ENCODE results near the gene PEA15. TPM values are rescaled to one million over a fixed set of nuclear protein-coding genes. Genes with fewer than 3 reads are reported as not detected.

PEA15 gene
- total RNA-seq, 2 experiments from 2014 or later: 29.3 to 32.5 TPM

DNA sequence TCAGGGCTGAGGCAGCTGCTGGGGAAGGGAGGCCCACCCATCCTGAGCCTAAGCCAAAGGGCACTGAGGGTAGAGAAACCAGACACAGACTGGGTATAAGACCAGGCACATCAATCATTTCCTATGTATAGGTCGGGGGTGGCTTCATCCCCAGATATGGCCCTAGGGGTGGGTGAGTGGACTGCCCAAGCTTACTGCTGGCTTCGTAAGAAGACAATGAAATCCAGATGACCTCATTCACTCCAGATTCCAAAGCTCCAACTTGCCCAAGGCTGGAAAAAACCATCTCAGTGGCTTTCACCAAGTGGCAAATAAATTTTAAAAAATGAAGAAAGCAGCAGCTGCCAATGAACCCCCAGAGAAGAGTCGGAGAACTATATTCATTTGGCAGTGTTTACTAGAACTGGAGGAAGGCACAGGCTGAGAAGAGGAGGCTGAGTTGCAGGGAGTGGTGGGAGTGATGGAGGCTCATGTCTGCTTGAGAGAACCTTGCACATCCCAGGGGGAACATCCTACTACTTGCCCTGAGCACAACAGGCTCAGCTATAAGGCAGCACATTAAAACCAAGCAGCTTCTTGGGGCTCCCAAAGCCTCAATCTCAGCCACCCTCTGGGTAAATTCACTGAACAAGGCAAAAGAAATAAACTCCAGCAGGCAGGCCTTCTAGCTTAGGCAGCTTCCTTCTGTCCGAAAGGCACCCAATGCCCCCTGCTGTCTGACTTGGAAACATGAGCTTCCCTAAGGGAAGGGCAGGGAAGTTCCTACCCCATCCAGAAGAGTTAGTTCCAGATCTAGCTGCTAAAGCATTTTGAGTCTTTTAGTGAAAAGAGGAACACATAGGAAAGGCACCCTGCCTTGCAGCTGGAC lies 14.1 kb downstream of the PEA15 start:
- no peak overlapping the region for H3K4me3 Mint-ChIP-seq
- DNase-seq: no peak
- POLR2A ChIA-PET: interaction anchor here (0.6 kb wide), 1 partner anchor 48 kb away, joined by 3 read pairs; no protein-coding TSS in a partner anchor
- no peaks in the 10 kb centered on the region for H3K4me1 Mint-ChIP-seq
- CTCF ChIA-PET: interaction anchor here (1.0 to 2.1 kb wide), 5 partner anchors 10 to 158 kb away, joined by 3 to 7 read pairs (median 3); no protein-coding TSS in a partner anchor
- no peak overlapping the region for H3K27ac Mint-ChIP-seq
- H3K27me3 Mint-ChIP-seq: no peaks in the 10 kb centered on the region
- H3K36me3 Mint-ChIP-seq (ENCODE audit: low read depth): peaks cover 51% of the 10 kb centered on the region
- no peaks in the 10 kb centered on the region for H3K9me3 Mint-ChIP-seq

DNA sequence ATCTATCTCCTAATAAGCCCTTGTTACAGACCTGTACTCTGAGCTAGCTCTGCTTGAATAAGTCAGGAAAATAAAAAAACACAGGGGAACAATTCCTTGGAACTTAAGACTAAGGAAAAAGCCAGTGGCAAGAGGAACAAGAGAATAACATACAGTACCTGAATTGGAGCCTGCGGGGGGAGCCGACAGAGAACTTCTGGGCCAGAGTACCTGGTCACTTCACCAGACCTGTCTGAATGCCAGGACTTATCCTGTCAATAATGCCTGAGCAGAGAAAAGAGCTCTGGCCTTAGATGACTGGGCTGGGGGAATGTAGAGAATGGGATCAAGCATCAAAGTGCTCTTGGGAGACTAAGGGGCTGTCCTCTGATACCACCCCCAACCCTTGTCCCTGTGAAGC lies 15.1 kb downstream of the PEA15 start:
- DNase-seq: no peak
- no peaks in the 10 kb centered on the region for H3K4me1 Mint-ChIP-seq
- H3K36me3 Mint-ChIP-seq (ENCODE audit: low read depth): peaks cover 48% of the 10 kb centered on the region
- POLR2A ChIA-PET: no interaction called here
- CTCF ChIA-PET: interaction anchor here (0.6 to 1.2 kb wide), 4 partner anchors 23 to 878 kb away, joined by 3 read pairs; no protein-coding TSS in a partner anchor
- no peak overlapping the region for H3K4me3 Mint-ChIP-seq
- H3K9me3 Mint-ChIP-seq: no peaks in the 10 kb centered on the region
- no peaks in the 10 kb centered on the region for H3K27me3 Mint-ChIP-seq
- H3K27ac Mint-ChIP-seq: no peak overlapping the region

DNA sequence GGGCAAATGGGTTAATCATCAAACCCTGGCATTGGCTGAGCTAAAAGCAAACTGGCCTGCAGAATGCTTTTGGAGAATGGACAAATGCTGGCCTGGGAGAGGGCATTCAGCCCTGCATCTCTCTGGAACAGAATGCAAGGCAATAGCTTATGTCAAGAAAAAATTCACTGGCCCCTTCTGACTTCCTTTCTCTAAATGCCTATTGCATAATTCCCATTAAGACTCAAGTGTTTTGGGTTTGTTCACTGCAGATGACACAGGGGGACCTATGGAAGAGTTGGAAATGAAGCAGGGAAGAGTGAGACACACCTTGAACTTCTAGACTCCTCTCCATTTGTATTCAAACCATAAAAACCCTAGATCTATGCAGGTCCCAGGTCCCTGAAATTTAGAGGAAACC lies 15.9 kb downstream of the PEA15 start:
- Mint-ChIP-seq H3K4me3 (no peak overlapping the region), H3K27me3 (no peaks in the 10 kb centered on the region), H3K36me3 (ENCODE audit: low read depth) (peaks cover 40% of the 10 kb centered on the region), H3K4me1 (no peaks in the 10 kb centered on the region), H3K9me3 (no peaks in the 10 kb centered on the region), H3K27ac (no peak overlapping the region)
- CTCF ChIA-PET: interaction anchor here (0.7 to 1.3 kb wide), 3 partner anchors 14 to 31 kb away, joined by 3 to 4 read pairs (median 3); no protein-coding TSS in a partner anchor
- POLR2A ChIA-PET: no interaction called here
- DNase-seq: no peak

DNA sequence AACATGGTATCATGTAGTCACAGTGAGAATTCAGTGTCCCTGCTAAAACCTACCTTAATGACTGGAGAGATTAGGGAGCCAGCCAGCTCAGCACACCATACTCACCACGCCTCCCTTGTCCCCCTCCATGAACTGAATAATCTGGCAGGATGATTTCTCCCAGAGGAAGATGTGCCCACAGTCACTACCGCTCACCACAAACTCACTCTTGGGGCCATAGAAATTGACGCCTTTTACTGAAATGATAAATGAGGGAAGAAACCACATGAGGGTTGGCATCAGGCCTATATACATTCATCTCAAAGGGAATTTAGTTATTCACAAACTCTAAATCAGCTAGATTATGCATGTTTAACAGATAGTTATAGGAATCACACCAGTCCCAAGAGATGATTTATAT lies 17.4 kb downstream of the PEA15 start:
- no peaks in the 10 kb centered on the region for H3K4me1 Mint-ChIP-seq
- H3K36me3 Mint-ChIP-seq (ENCODE audit: low read depth): peaks cover 39% of the 10 kb centered on the region
- no peaks in the 10 kb centered on the region for H3K9me3 Mint-ChIP-seq
- no peak overlapping the region for H3K27ac Mint-ChIP-seq
- no peak for DNase-seq
- no peak overlapping the region for H3K4me3 Mint-ChIP-seq
- CTCF ChIA-PET: interaction anchor here (0.5 kb wide), 1 partner anchor 65 kb away, joined by 4 read pairs; no protein-coding TSS in a partner anchor
- POLR2A ChIA-PET: no interaction called here
- no peaks in the 10 kb centered on the region for H3K27me3 Mint-ChIP-seq

DNA sequence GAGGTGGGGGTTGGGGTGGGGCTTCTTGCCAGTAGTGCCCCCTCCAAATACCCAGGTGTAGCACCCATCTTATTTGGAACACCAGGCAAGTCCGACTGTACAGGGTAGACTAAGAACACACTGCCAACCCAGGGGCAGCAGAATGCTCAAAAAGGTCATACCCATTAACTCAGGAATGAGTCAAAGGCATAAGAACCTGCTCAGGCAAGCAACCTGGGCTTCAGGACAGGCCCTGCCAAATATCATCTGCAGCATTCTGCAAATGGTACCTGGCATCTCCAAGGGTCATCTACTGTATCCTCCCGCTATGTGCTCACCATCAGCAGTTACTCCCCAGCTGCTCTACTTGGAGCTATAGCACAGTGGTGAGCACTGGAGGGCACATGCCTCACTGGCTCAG lies 19.4 kb downstream of the PEA15 start:
- H3K27ac Mint-ChIP-seq: no peak overlapping the region
- ChIA-PET POLR2A (no interaction called here), CTCF (interaction anchor here (0.9 to 1.6 kb wide), 5 partner anchors 9 to 123 kb away, joined by 3 read pairs; no protein-coding TSS in a partner anchor)
- H3K4me1 Mint-ChIP-seq: no peaks in the 10 kb centered on the region
- no peak for DNase-seq
- no peak overlapping the region for H3K4me3 Mint-ChIP-seq
- H3K27me3 Mint-ChIP-seq: no peaks in the 10 kb centered on the region
- peaks cover 45% of the 10 kb centered on the region for H3K36me3 Mint-ChIP-seq (ENCODE audit: low read depth)
- no peaks in the 10 kb centered on the region for H3K9me3 Mint-ChIP-seq

DNA sequence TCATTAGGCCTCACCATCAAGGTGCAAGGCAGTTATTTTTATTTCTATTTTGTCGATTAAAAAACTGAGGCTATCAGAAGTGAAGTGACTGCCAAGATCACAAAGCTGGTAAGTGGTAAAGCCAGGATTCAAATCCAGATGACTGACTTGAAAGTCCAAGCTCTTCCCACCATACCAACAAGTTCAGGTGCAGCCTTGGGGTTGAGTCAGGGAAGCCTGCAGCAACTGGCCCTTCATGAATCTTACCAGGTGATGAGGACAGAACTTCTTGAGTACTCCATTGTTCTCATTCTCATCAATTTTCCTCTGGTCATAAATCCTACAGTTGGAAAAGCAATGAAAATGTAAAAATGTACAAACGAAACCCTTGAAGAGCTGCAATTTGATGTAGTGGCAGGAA lies 20.2 kb downstream of the PEA15 start:
- no peak overlapping the region for H3K4me3 Mint-ChIP-seq
- CTCF ChIA-PET: interaction anchor here (0.9 to 1.6 kb wide), 5 partner anchors 8 to 124 kb away, joined by 3 read pairs; no protein-coding TSS in a partner anchor

DNA sequence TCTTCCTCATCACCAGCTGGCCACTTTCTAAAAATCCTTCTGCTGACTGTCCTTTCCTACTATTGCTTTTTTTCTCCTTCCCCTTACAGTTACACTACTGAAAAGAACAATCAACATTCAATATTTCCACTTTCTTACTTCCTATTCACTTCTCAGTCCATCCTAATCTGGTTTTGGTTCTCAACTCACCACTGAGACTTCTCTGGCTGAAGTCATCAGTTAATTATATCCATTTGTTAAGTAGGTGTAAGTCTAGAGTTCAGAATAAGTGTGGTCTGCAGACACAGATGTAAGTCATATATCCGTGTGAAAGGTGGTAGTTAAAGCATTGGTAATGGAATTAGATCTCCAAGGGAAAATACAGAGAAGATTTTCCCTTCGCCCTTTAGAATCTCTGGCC lies 21.4 kb downstream of the PEA15 start:
- Mint-ChIP-seq H3K27ac (no peak overlapping the region), H3K27me3 (no peaks in the 10 kb centered on the region), H3K4me3 (no peak overlapping the region), H3K4me1 (no peaks in the 10 kb centered on the region), H3K9me3 (no peaks in the 10 kb centered on the region), H3K36me3 (ENCODE audit: low read depth) (peaks cover 58% of the 10 kb centered on the region)
- CTCF ChIA-PET: interaction anchor here (1.8 kb wide), 1 partner anchor 64 kb away, joined by 5 read pairs; no protein-coding TSS in a partner anchor
- POLR2A ChIA-PET: no interaction called here
- DNase-seq: no peak

More for the DNA sequence above, 20.2 kb downstream of the PEA15 start:
- no peak overlapping the region for H3K27ac Mint-ChIP-seq
- no peaks in the 10 kb centered on the region for H3K9me3 Mint-ChIP-seq
- no peaks in the 10 kb centered on the region for H3K4me1 Mint-ChIP-seq
- H3K36me3 Mint-ChIP-seq (ENCODE audit: low read depth): peaks cover 46% of the 10 kb centered on the region
- POLR2A ChIA-PET: no interaction called here
- no peaks in the 10 kb centered on the region for H3K27me3 Mint-ChIP-seq
- DNase-seq: no peak

DNA sequence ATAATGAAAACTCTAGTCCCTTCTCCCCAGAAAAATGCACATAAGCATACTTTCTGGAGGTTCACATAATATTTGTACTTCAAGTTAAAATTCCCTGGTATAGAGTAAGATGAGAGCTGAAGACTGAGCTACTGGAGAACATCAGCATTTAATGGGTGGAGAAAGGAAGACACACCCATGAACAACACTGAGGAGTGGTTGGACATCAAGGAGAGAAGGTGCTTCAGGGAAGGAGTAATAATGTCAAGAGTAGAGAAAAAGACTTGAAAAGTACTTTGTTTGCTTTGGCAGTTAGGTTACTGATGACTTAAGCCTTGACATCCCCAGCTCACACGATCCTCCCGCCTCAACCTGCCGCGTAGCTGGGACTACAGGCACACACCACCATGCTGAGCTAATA lies 21.9 kb downstream of the PEA15 start:
- H3K27ac Mint-ChIP-seq: no peak overlapping the region
- no peaks in the 10 kb centered on the region for H3K27me3 Mint-ChIP-seq
- ChIA-PET CTCF (interaction anchor here (1.8 kb wide), 1 partner anchor 64 kb away, joined by 5 read pairs; no protein-coding TSS in a partner anchor), POLR2A (no interaction called here)
- no peak for DNase-seq
- no peaks in the 10 kb centered on the region for H3K4me1 Mint-ChIP-seq
- H3K36me3 Mint-ChIP-seq (ENCODE audit: low read depth): peaks cover 54% of the 10 kb centered on the region
- H3K9me3 Mint-ChIP-seq: no peaks in the 10 kb centered on the region
- no peak overlapping the region for H3K4me3 Mint-ChIP-seq

DNA sequence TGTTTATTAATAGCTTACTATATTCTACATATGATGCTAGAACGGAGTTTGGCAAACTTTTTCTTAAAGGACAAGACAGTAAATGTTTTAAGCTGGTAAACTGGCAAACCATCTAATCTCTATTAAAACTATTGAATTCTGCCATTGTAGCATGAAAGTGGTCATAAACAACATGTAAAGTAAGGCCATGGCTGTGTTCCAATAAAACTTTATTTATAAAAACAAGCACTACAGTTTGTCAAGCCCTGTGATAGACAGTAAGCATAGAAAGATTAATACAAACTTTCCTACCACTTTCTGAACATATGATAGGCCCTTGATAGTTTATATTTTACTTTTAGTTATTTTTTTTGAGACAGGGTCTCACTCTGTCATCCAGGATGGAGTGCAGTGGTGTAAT lies 22.4 kb downstream of the PEA15 start:
- Mint-ChIP-seq H3K4me3 (no peak overlapping the region), H3K36me3 (ENCODE audit: low read depth) (peaks cover 49% of the 10 kb centered on the region), H3K27ac (no peak overlapping the region), H3K9me3 (no peaks in the 10 kb centered on the region), H3K27me3 (no peaks in the 10 kb centered on the region), H3K4me1 (no peaks in the 10 kb centered on the region)
- no peak for DNase-seq
- POLR2A ChIA-PET: no interaction called here
- CTCF ChIA-PET: interaction anchor here (1.4 to 1.8 kb wide), 3 partner anchors 17 to 64 kb away, joined by 5 to 8 read pairs (median 6); no protein-coding TSS in a partner anchor

DNA sequence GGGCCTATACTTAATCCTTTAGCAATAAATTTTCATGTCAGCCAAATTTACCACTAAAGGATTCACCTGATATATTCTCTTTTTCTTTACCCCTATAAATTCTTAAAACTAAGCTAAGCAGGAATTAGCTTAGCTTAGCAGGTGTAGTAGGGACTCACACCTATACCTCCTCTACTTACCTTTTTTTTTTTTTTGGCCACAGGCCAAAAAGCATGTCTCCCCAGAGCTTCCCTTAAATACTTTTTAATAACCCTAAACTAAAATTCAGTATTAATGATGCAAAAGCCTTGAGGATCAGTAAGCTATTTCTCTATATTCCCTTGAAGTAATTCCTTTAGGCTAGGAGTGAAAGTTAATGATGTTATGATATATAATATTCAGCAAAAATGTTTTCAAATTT lies 23.2 kb downstream of the PEA15 start:
- Mint-ChIP-seq H3K4me3 (no peak overlapping the region), H3K9me3 (no peaks in the 10 kb centered on the region), H3K27me3 (no peaks in the 10 kb centered on the region), H3K4me1 (no peaks in the 10 kb centered on the region), H3K27ac (no peak overlapping the region), H3K36me3 (ENCODE audit: low read depth) (peaks cover 45% of the 10 kb centered on the region)
- DNase-seq: no peak
- ChIA-PET POLR2A (no interaction called here), CTCF (interaction anchor here (0.6 to 1.8 kb wide), 10 partner anchors 11 to 127 kb away, joined by 3 to 8 read pairs (median 4); no protein-coding TSS in a partner anchor)

DNA sequence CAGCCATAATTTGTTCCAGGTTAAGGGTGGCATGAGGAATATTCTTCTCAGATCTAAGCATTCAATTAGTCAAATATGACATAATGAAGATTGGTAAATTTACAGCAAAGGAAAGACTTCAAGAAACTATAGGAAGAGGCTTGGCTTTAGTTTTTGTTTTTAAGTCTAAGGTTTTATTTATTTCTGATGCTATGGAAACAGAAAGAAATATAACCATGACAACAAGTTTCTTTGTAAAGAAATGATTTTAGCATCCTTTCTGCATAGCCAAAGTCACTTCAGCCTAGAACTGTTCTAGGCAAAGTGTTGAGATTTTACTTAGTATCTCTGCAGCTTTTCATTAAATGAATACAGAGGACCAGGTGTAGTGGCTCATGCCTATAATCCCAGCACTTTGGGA lies 27.7 kb downstream of the PEA15 start:
- no peak for DNase-seq
- no peaks in the 10 kb centered on the region for H3K27me3 Mint-ChIP-seq
- H3K27ac Mint-ChIP-seq: no peak overlapping the region
- H3K9me3 Mint-ChIP-seq: no peaks in the 10 kb centered on the region
- ChIA-PET POLR2A (interaction anchor here (0.5 kb wide), 1 partner anchor 33 kb away, joined by 4 read pairs; no protein-coding TSS in a partner anchor), CTCF (interaction anchor here (0.7 to 1.4 kb wide), 7 partner anchors 8 to 87 kb away, joined by 3 to 5 read pairs (median 4); no protein-coding TSS in a partner anchor)
- H3K4me1 Mint-ChIP-seq: no peaks in the 10 kb centered on the region
- H3K36me3 Mint-ChIP-seq (ENCODE audit: low read depth): peaks cover 51% of the 10 kb centered on the region
- H3K4me3 Mint-ChIP-seq: no peak overlapping the region

DNA sequence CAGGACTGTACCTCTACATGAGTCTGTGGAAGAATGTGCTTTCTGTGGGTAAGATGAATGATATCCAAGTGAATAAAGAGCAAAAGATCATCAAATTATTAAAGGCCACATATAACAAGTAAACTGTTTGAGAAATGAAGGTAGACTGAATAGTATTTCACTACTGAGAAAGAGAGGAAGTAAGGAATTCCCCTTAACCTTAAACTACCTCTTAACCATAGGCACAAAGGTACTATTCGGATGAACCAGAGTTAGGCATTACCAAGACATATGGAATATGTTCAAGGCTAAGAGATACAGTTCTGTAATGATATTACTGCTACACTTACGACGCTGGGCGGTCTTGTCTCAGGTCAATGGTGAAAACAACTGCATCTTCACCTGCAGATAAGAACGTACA lies 31.6 kb downstream of the PEA15 start:
- POLR2A ChIA-PET: no interaction called here
- Mint-ChIP-seq H3K9me3 (no peaks in the 10 kb centered on the region), H3K4me1 (peaks cover 1% of the 10 kb centered on the region), H3K36me3 (ENCODE audit: low read depth) (peaks cover 46% of the 10 kb centered on the region), H3K27ac (no peak overlapping the region), H3K27me3 (no peaks in the 10 kb centered on the region), H3K4me3 (no peak overlapping the region)
- no peak for DNase-seq
- CTCF ChIA-PET: interaction anchor here (0.6 kb wide), 1 partner anchor 33 kb away, joined by 3 read pairs; no protein-coding TSS in a partner anchor

DNA sequence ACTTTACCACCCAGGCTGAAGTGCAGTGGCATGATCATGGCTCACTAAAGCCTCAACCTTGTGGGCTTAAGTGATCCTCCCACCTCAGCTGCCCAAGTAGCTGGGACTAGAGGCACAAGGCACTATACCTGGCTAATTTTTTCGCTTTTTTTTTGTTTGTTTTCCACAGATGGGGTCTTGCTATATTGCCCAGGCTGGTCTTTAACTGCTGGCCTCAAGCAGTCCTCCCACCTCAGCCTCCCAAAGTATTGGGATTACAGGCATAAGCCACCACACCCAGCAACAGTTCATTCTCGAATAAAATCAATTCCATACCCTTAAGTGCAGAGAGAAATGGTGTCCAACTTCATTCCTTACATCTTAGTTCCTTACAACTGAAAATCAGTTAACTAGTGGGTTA lies 32.4 kb downstream of the PEA15 start:
- no peak for DNase-seq
- Mint-ChIP-seq H3K27me3 (no peaks in the 10 kb centered on the region), H3K4me1 (peaks cover 1% of the 10 kb centered on the region), H3K9me3 (no peaks in the 10 kb centered on the region), H3K27ac (no peak overlapping the region), H3K36me3 (ENCODE audit: low read depth) (peaks cover 49% of the 10 kb centered on the region), H3K4me3 (no peak overlapping the region)
- ChIA-PET CTCF (interaction anchor here (0.6 to 0.9 kb wide), 2 partner anchors 20 to 32 kb away, joined by 3 read pairs; no protein-coding TSS in a partner anchor), POLR2A (no interaction called here)

Measured in activated CD4-positive, alpha-beta T cell treated with anti-CD3 and anti-CD28 coated beads, Interleukin-2, amount 10 ng/mL, durations not matched to agents 7 days and 5 days (primary cell).